ENCODE results near the gene MAGI3. TPM values are rescaled to one million over a fixed set of nuclear protein-coding genes. Genes with fewer than 3 reads are reported as not detected.

Gene MAGI3
- total and polyA plus RNA-seq, 3 donors from 2014 or later = 15.8 to 18.9 (median 18.8) TPM

- WGBS, 2 donors = 89% methylated on average over 4 of the region's 4 CpGs
- intact Hi-C loops (cut with DNase I; ENCODE audit: low total_unique reads) = no loop called here
Measured at GRCh38 chr1:113534130-113534817, 144.0 kb downstream of the MAGI3 start.

GRCh38 chr1:113534875-113535274, 144.6 kb downstream of the MAGI3 start:
- Histone ChIP-seq H3K27me3 (no peaks in the 10 kb centered on the region), H3K36me3 (ENCODE audit: low read depth, missing control alignments) (no peaks in the 10 kb centered on the region), H3K9me3 (no peaks in the 10 kb centered on the region), H3K4me3 (no peak overlapping the region), H3K27ac (no peak overlapping the region), H3K4me1 (no peaks in the 10 kb centered on the region)
- no peak for TF ChIP-seq POLR2A (IDR thresholded peaks at IDR 0.05)
- TF ChIP-seq CTCF (IDR thresholded peaks at IDR 0.05) = no peak
- intact Hi-C loops (cut with DNase I; ENCODE audit: low total_unique reads) = no loop called here
- no peak for DNase-seq
- 58 to 61% methylated on average over 1 of the region's 1 CpG for WGBS, 2 donors

More at GRCh38 chr1:113534130-113534817, 144.0 kb downstream of the MAGI3 start:
- Histone ChIP-seq H3K27ac (no peak overlapping the region), H3K9me3 (no peaks in the 10 kb centered on the region), H3K36me3 (ENCODE audit: low read depth, missing control alignments) (no peaks in the 10 kb centered on the region), H3K4me1 (no peaks in the 10 kb centered on the region), H3K4me3 (no peak overlapping the region), H3K27me3 (no peaks in the 10 kb centered on the region)
- no peak for DNase-seq
- TF ChIP-seq POLR2A (IDR thresholded peaks at IDR 0.05) (no peak), CTCF (IDR thresholded peaks at IDR 0.05) (no peak)

GRCh38 chr1:113536182-113536780, 146.0 kb downstream of the MAGI3 start:
- no peak for DNase-seq
- Histone ChIP-seq H3K36me3 (ENCODE audit: low read depth, missing control alignments) (no peaks in the 10 kb centered on the region), H3K27ac (no peak overlapping the region), H3K4me1 (no peaks in the 10 kb centered on the region), H3K4me3 (no peak overlapping the region), H3K27me3 (no peaks in the 10 kb centered on the region), H3K9me3 (no peaks in the 10 kb centered on the region)
- intact Hi-C loops (cut with DNase I; ENCODE audit: low total_unique reads) = no loop called here
- no peak for TF ChIP-seq POLR2A (IDR thresholded peaks at IDR 0.05)
- no peak for TF ChIP-seq CTCF (IDR thresholded peaks at IDR 0.05)
- whole genome bisulfite sequencing, 2 donors = 62 to 78% methylated on average over 1 of the region's 1 CpG

DNA sequence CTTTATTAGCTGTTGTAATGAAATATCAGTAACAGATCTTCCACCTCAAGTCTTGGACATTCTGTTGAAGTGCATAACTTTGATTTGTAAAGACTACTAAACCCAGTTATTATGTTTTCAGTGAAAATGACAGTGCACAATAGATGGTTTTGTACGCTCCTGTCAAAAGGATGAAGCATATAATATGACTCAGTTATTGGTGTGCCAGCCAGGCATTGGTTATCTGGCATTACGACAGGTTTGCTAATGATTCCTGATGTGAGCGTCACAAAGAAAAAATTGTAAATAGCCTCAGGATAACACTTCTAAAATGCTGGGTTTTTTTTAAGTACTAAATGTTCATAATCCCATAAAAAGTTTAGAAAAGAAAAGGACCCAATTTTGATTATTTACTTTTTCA, 147.9 kb downstream of the MAGI3 start:
- H3K9me3 ChIP-seq = no peaks in the 10 kb centered on the region
- no peaks in the 10 kb centered on the region for H3K27me3 ChIP-seq
- H3K27ac ChIP-seq = no peak overlapping the region
- no peak overlapping the region for H3K4me3 ChIP-seq
- H3K4me1 ChIP-seq = no peaks in the 10 kb centered on the region
- intact Hi-C loops (cut with DNase I; ENCODE audit: low total_unique reads) = no loop called here
- 51 to 89% methylated on average over 3 of the region's 3 CpGs for WGBS, 2 donors
- no peak for DNase-seq
- H3K36me3 ChIP-seq (ENCODE audit: low read depth, missing control alignments) = no peaks in the 10 kb centered on the region
- TF ChIP-seq CTCF (IDR thresholded peaks at IDR 0.05) = no peak

DNA sequence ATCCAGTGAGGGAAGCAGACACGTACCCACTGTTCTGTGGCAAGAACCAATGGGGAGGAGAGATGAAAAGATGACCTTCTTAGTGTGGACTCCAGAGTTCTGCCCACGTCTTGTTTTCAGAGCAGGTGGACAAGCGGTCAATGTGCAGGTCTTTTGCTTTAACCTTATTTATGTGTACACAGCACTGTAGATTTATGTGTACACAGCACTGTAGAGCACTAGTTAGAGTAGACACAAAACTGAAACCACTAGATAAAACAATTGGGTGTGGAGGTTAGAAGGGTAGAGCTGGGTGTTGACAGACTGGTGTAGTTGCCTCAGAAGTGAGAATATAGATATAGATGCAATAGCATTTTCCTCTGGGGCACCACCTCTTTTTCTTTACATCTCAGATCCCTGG, 150.0 kb downstream of the MAGI3 start:
- TF ChIP-seq CTCF (IDR thresholded peaks at IDR 0.05) (no peak), POLR2A (IDR thresholded peaks at IDR 0.05) (no peak)
- intact Hi-C loops (cut with DNase I; ENCODE audit: low total_unique reads) = no loop called here
- Histone ChIP-seq H3K27me3 (no peaks in the 10 kb centered on the region), H3K27ac (no peak overlapping the region), H3K4me1 (no peaks in the 10 kb centered on the region), H3K4me3 (no peak overlapping the region), H3K9me3 (no peaks in the 10 kb centered on the region), H3K36me3 (ENCODE audit: low read depth, missing control alignments) (no peaks in the 10 kb centered on the region)
- WGBS, 2 donors = 86 to 95% methylated on average over 3 of the region's 3 CpGs
- DNase-seq = no peak
